HepG2 (cell line): Measurements from ENCODE around the gene NECAB2. TPM values are rescaled to one million over a fixed set of nuclear protein-coding genes. Genes with fewer than 3 reads are reported as not detected.

Experiments used
- ELF4 ChIP-seq: sonication (generic); formaldehyde crosslinking; IDR thresholded peaks from 2 replicates; pipeline ENCODE4 v1.5.0; 2020; ENCODE audit warnings: missing genetic modification reagents, mild to moderate bottlenecking, moderate library complexity, borderline replicate concordance
- IRX3 ChIP-seq: sonication (generic); formaldehyde crosslinking; IDR thresholded peaks from 2 replicates; pipeline ENCODE4 v1.8.1; 2023; ENCODE audit warnings: mild to moderate bottlenecking, low read depth, missing genetic modification reagents, borderline replicate concordance
- KMT2A ChIP-seq: sonication (generic); formaldehyde crosslinking; IDR thresholded peaks from 2 replicates; pipeline ENCODE4 v1.4.0; 2020; ENCODE audit warnings: missing genetic modification reagents
- MAFK ChIP-seq, 2 experiments: IDR thresholded peaks in 1 of 2; conservative IDR thresholded peaks in 1 of 2; 2 replicates each; pipeline ENCODE4 v1.6.1; 2011; ENCODE audit warnings: improper control_type of control experiment in 2 of 2, low read length in 2 of 2
- MTA3 ChIP-seq: sonication (generic); formaldehyde crosslinking; IDR thresholded peaks from 2 replicates; pipeline ENCODE4 v1.4.0; 2020; ENCODE audit warnings: missing genetic modification reagents
- MYC ChIP-seq: sonication (generic); formaldehyde crosslinking; IDR thresholded peaks from 2 replicates; pipeline ENCODE4 v1.9.0; 2021; ENCODE audit warnings: missing genetic modification reagents, borderline replicate concordance
- NBN ChIP-seq: fragments of 450-650 bp; conservative IDR thresholded peaks from 2 replicates; pipeline ENCODE4 v1.6.1; 2017
- NCOA1 ChIP-seq: sonication (generic); formaldehyde crosslinking; IDR thresholded peaks from 2 replicates; pipeline ENCODE4 v1.9.0; 2021; ENCODE audit warnings: missing genetic modification reagents
- NR3C1 ChIP-seq: sonication (generic); formaldehyde crosslinking; IDR thresholded peaks from 2 replicates; pipeline ENCODE4 v1.4.0; 2020; ENCODE audit warnings: missing genetic modification reagents
- SOX6 ChIP-seq, 2 experiments: fragments of 450-650 bp in 1 of 2; sonication (generic) in 1 of 2; formaldehyde crosslinking in 1 of 2; IDR thresholded peaks; 2 replicates each; pipeline versions ENCODE4 v1.4.0 to v1.6.1; 2017 to 2020; ENCODE audit warnings: antibody characterized with exemption in 1 of 2, mild to moderate bottlenecking in 1 of 2, missing genetic modification reagents in 1 of 2
- SP1 ChIP-seq, 2 experiments: fragments of 450-650 bp in 1 of 2; sonication (generic) in 1 of 2; formaldehyde crosslinking in 1 of 2; IDR thresholded peaks; 2 replicates each; pipeline versions ENCODE4 v1.4.0 to v1.6.1; 2016 to 2020; ENCODE audit warnings: missing genetic modification reagents in 1 of 2
- TAF15 ChIP-seq: fragments of 200-400 bp; formaldehyde crosslinking; IDR thresholded peaks from one replicate; pipeline ENCODE4 v1.6.1; 2018; ENCODE audit warnings: mild to moderate bottlenecking, low read depth, low read length; ENCODE audit not compliant: poor library complexity, severe bottlenecking
- WIZ ChIP-seq: sonication (generic); formaldehyde crosslinking; IDR thresholded peaks from 2 replicates; pipeline ENCODE4 v1.5.1; 2020; ENCODE audit warnings: mild to moderate bottlenecking, missing genetic modification reagents
- ZNF207 ChIP-seq: fragments of 450-650 bp; IDR thresholded peaks from 2 replicates; pipeline ENCODE4 v1.6.1; 2016; ENCODE audit warnings: antibody characterized with exemption, borderline replicate concordance
- ZNF292 ChIP-seq: sonication (generic); formaldehyde crosslinking; IDR thresholded peaks from 2 replicates; pipeline ENCODE4 v1.8.1; 2022; ENCODE audit warnings: mild to moderate bottlenecking, low read depth, missing genetic modification reagents, borderline replicate concordance
- ZNF552 ChIP-seq: sonication (generic); formaldehyde crosslinking; IDR thresholded peaks from 2 replicates; pipeline ENCODE4 v1.9.0; 2022; ENCODE audit warnings: missing genetic modification reagents, mild to moderate bottlenecking, borderline replicate concordance
- ZNF652 ChIP-seq: IDR thresholded peaks from 2 replicates; pipeline ENCODE4 v1.6.1; 2016; ENCODE audit warnings: low read depth, borderline replicate concordance
- ZNF724P ChIP-seq: sonication (generic); formaldehyde crosslinking; IDR thresholded peaks from 2 replicates; pipeline ENCODE4 v1.8.0; 2022; ENCODE audit warnings: missing genetic modification reagents, borderline replicate concordance
- polyA plus RNA-seq, 8 experiments: library from polyadenylated mRNA; depleted of rRNA in 3 of 8; stranded (reverse) in 7 of 8; unstranded in 1 of 8; fragments of >200 nt; fragmentation: Illumina TruSeq in 4 of 8; extraction: Trizol in 4 of 8; gene quantifications; 2 replicates each; pipeline versions ENCODE4 v1.2.1 to v1.2.3, GENCODE V29; 2011 to 2016; ENCODE audit warnings: low read depth in 4 of 8, missing spikeins in 1 of 8, mixed read lengths in 1 of 8; ENCODE audit not compliant: insufficient read depth in 1 of 8
- total RNA-seq, 5 experiments: library from RNA; depleted of rRNA; stranded (reverse); fragments of >200 nt; fragmentation: Illumina TruSeq; extraction: Trizol; gene quantifications; 2 replicates each; pipeline ENCODE4 v1.2.3, GENCODE V29; 2016; ENCODE audit warnings: low read depth in 1 of 5
- TF ChIP-seq, protein P1 (sequence below): sonication (generic); formaldehyde crosslinking; conservative IDR thresholded peaks from 2 replicates; pipeline ENCODE4 v1.5.0; 2020; ENCODE audit warnings: missing genetic modification reagents
- TF ChIP-seq, protein P2 (sequence below), 2 experiments: sonication (generic) in 1 of 2; formaldehyde crosslinking in 1 of 2; IDR thresholded peaks; 2 replicates each; pipeline versions ENCODE4 v1.4.0 to v1.6.1; 2018 to 2020; ENCODE audit warnings: missing genetic modification reagents in 2 of 2, borderline replicate concordance in 1 of 2, low read depth in 1 of 2, mild to moderate bottlenecking in 1 of 2, missing biosample characterization in 1 of 2
- TF ChIP-seq, protein P3 (sequence below): sonication (generic); formaldehyde crosslinking; IDR thresholded peaks from 2 replicates; pipeline ENCODE4 v1.5.1; 2020; ENCODE audit warnings: missing genetic modification reagents, mild to moderate bottlenecking, borderline replicate concordance
- TF ChIP-seq, protein P4 (sequence below): sonication (generic); formaldehyde crosslinking; conservative IDR thresholded peaks from 2 replicates; pipeline ENCODE4 v1.8.1; 2023; ENCODE audit warnings: missing genetic modification reagents

Gene NECAB2
- total and polyA plus RNA-seq, 2 of the 13 experiments (the other 11 are each of a cell fraction or from before 2014, with no cell fraction given) = 0.21 to 0.49 TPM

DNA sequence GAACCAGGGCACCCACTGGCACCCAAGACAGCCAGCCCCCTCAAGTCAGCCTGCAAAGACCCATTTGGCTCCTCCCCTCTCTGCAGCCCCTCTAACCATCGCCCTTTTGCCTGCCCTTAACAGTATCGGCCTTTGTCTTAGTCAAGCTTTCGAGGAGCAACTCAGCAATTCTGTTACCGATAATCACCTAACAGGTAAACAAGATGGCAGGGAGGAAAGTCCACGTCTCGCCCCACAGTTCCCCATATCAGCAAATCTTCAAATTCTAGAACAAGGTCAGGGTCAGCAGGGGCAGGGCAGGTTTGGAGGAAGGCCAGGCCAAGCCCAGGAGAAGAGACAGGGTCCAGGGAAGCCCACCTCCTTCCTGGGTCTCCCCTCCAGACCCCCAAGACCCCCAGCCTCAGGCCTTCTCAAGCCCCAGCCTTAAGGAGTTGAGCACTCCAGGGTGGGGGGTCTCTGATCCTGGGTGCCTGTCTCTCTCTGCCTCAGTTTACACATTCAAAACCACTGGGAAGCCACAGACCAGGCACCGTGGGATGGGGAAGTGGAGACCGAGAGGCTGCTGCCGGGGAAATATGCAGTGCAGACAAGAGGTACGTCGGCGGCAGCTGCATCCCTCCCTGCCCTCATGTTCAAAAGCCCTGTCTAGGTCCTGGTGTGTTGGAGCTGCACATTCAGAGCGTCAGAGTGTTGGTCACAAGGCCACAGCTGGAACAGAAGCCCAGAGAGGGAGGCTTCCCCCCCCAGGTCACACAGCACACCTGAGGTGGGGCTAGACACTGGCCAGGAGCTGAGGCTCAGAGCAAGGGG lies 18.9 kb upstream of the NECAB2 start (continued):
- TF ChIP-seq ELF4 (CRISPR knock-in tag) (no peak), KMT2A (CRISPR knock-in tag) (no peak), IRX3 (CRISPR knock-in tag) (no peak), ZNF552 (CRISPR knock-in tag) (no peak), ZNF292 (no peak), TAF15 (no peak), MAFK (conservative IDR thresholded peaks at IDR 0.05 in 1 of 2, IDR thresholded peaks at IDR 0.05 in 1 of 2; ENCODE audit: low read length in 2 of 2) (peak; percentile 64 to 75), WIZ (CRISPR knock-in tag) (no peak), ZNF724P (CRISPR knock-in tag) (no peak), NR3C1 (no peak), SOX6 (IDR thresholded peaks at IDR 0.05) (no peak), SOX6 (CRISPR knock-in tag; IDR thresholded peaks at IDR 0.05) (peak; percentile 93), ZNF652 (0 out of 2 replicates have a peak, but pooled peaks have one; percentile 12), MTA3 (CRISPR knock-in tag) (no peak), SP1 (IDR thresholded peaks at IDR 0.05) (no peak), SP1 (CRISPR knock-in tag; IDR thresholded peaks at IDR 0.05) (no peak), MYC (CRISPR knock-in tag) (no peak), ZNF207 (no peak), NBN (no peak), NCOA1 (CRISPR knock-in tag) (no peak)
- TF ChIP-seq, protein P1, sequence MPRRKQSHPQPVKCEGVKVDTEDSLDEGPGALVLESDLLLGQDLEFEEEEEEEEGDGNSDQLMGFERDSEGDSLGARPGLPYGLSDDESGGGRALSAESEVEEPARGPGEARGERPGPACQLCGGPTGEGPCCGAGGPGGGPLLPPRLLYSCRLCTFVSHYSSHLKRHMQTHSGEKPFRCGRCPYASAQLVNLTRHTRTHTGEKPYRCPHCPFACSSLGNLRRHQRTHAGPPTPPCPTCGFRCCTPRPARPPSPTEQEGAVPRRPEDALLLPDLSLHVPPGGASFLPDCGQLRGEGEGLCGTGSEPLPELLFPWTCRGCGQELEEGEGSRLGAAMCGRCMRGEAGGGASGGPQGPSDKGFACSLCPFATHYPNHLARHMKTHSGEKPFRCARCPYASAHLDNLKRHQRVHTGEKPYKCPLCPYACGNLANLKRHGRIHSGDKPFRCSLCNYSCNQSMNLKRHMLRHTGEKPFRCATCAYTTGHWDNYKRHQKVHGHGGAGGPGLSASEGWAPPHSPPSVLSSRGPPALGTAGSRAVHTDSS (CRISPR knock-in tag) = no peak
- TF ChIP-seq, protein P2, sequence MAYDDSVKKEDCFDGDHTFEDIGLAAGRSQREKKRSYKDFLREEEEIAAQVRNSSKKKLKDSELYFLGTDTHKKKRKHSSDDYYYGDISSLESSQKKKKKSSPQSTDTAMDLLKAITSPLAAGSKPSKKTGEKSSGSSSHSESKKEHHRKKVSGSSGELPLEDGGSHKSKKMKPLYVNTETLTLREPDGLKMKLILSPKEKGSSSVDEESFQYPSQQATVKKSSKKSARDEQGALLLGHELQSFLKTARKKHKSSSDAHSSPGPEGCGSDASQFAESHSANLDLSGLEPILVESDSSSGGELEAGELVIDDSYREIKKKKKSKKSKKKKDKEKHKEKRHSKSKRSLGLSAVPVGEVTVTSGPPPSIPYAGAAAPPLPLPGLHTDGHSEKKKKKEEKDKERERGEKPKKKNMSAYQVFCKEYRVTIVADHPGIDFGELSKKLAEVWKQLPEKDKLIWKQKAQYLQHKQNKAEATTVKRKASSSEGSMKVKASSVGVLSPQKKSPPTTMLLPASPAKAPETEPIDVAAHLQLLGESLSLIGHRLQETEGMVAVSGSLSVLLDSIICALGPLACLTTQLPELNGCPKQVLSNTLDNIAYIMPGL (CRISPR knock-in tag; IDR thresholded peaks at IDR 0.05; ENCODE audit: borderline replicate concordance in 1 of 2, low read depth in 1 of 2) = no peak
- TF ChIP-seq, protein P3, sequence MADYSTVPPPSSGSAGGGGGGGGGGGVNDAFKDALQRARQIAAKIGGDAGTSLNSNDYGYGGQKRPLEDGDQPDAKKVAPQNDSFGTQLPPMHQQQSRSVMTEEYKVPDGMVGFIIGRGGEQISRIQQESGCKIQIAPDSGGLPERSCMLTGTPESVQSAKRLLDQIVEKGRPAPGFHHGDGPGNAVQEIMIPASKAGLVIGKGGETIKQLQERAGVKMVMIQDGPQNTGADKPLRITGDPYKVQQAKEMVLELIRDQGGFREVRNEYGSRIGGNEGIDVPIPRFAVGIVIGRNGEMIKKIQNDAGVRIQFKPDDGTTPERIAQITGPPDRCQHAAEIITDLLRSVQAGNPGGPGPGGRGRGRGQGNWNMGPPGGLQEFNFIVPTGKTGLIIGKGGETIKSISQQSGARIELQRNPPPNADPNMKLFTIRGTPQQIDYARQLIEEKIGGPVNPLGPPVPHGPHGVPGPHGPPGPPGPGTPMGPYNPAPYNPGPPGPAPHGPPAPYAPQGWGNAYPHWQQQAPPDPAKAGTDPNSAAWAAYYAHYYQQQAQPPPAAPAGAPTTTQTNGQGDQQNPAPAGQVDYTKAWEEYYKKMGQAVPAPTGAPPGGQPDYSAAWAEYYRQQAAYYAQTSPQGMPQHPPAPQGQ (CRISPR knock-in tag) = no peak
- TF ChIP-seq, protein P4, sequence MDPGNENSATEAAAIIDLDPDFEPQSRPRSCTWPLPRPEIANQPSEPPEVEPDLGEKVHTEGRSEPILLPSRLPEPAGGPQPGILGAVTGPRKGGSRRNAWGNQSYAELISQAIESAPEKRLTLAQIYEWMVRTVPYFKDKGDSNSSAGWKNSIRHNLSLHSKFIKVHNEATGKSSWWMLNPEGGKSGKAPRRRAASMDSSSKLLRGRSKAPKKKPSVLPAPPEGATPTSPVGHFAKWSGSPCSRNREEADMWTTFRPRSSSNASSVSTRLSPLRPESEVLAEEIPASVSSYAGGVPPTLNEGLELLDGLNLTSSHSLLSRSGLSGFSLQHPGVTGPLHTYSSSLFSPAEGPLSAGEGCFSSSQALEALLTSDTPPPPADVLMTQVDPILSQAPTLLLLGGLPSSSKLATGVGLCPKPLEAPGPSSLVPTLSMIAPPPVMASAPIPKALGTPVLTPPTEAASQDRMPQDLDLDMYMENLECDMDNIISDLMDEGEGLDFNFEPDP (CRISPR knock-in tag) = no peak
